PFSK-1 (cell line): ENCODE results near the gene MAPT.

Experiments
- FOXP2 ChIP-seq: optimal IDR thresholded peaks from 2 replicates; pipeline ENCODE3; 2011; ENCODE audit warnings: borderline replicate concordance, control low read depth, inconsistent platforms; ENCODE audit not compliant: insufficient read depth; ENCODE audit errors: extremely low read length, extremely low read depth
- POLR2AphosphoS5 ChIP-seq: IDR thresholded peaks from 2 replicates; pipeline ENCODE4 v1.6.1; 2012; ENCODE audit warnings: low read depth, mild to moderate bottlenecking, control low read depth, low read length, moderate library complexity
- SIN3A ChIP-seq: IDR thresholded peaks from 2 replicates; pipeline ENCODE4 v1.6.1; 2012; ENCODE audit warnings: mild to moderate bottlenecking, low read length, moderate library complexity, borderline replicate concordance; ENCODE audit not compliant: insufficient read depth
- TAF1 ChIP-seq: IDR thresholded peaks from 2 replicates; pipeline ENCODE4 v1.6.1; 2012; ENCODE audit warnings: low read length, control low read depth, borderline replicate concordance; ENCODE audit not compliant: insufficient read depth
- TF ChIP-seq, protein P1 (sequence below), 2 experiments: IDR thresholded peaks; 2 replicates each; pipeline versions ENCODE4 v1.6.1 to v1.8.0; 2011 to 2012; ENCODE audit warnings: low read depth in 2 of 2, low read length in 2 of 2, control low read depth in 1 of 2, inconsistent platforms in 1 of 2, mild to moderate bottlenecking in 1 of 2, moderate library complexity in 1 of 2; ENCODE audit not compliant: insufficient read depth in 1 of 2

DNA sequence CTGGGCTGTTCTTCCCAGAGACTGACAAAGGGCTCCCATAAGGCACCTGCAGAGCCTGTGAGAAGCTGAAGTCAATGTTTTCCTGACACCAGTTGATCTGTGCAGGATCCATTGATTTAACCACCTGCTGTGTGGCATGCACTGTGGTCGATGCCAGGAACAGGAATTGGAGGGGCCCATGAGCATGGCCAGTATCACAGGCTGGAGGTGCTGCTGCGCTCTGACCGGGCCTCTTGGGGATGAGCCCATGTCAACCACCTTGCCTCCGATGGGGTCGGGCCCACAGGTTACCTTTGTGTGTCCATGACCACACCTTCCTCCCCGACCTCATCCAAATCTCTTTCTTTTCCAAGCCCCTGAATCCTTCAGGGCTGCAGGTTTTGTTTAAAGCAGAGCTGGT, 86.5 kb downstream of the MAPT start:
- TF ChIP-seq TAF1 (no peak), POLR2AphosphoS5 (no peak), SIN3A (no peak), FOXP2 (no peak)
- TF ChIP-seq, protein P1, sequence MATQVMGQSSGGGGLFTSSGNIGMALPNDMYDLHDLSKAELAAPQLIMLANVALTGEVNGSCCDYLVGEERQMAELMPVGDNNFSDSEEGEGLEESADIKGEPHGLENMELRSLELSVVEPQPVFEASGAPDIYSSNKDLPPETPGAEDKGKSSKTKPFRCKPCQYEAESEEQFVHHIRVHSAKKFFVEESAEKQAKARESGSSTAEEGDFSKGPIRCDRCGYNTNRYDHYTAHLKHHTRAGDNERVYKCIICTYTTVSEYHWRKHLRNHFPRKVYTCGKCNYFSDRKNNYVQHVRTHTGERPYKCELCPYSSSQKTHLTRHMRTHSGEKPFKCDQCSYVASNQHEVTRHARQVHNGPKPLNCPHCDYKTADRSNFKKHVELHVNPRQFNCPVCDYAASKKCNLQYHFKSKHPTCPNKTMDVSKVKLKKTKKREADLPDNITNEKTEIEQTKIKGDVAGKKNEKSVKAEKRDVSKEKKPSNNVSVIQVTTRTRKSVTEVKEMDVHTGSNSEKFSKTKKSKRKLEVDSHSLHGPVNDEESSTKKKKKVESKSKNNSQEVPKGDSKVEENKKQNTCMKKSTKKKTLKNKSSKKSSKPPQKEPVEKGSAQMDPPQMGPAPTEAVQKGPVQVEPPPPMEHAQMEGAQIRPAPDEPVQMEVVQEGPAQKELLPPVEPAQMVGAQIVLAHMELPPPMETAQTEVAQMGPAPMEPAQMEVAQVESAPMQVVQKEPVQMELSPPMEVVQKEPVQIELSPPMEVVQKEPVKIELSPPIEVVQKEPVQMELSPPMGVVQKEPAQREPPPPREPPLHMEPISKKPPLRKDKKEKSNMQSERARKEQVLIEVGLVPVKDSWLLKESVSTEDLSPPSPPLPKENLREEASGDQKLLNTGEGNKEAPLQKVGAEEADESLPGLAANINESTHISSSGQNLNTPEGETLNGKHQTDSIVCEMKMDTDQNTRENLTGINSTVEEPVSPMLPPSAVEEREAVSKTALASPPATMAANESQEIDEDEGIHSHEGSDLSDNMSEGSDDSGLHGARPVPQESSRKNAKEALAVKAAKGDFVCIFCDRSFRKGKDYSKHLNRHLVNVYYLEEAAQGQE (IDR thresholded peaks at IDR 0.05; ENCODE audit: insufficient read depth in 1 of 2, low read depth in 2 of 2, low read length in 2 of 2): no peak
